GM19452 (cell line): Measurements from ENCODE around the gene LHCGR.
A peak's percentile ranks its signal among the peaks of the same experiment; 100 is the strongest.
"Not testable (repeated sequence)": the region's sequence is repeated elsewhere in the genome, so short reads cannot be mapped to it uniquely, and the experiment has no call there.

Experiments
- ATAC-seq: cut with Tn5 transposase; IDR thresholded peaks from one replicate; pipeline ENCODE4 v1.9.1; 2021; ENCODE audit not compliant: unreplicated experiment

LHCGR gene

GRCh38 chr2:48713647-48714046 lies 41.9 kb downstream of the LHCGR start:
- no peak for ATAC-seq

- ATAC-seq, result no peak
These were observed 43.4 kb downstream of the LHCGR start for GRCh38 chr2:48712151-48712550.

- no peak for ATAC-seq
These were observed 44.2 kb downstream of the LHCGR start for GRCh38 chr2:48711343-48711742.

- no peak for ATAC-seq
These were observed 46.2 kb downstream of the LHCGR start for GRCh38 chr2:48709096-48710034.

GRCh38 chr2:48707466-48707865 lies 48.1 kb downstream of the LHCGR start:
- no peak for ATAC-seq

- ATAC-seq, result not testable (repeated sequence)
These were observed 51.9 kb downstream of the LHCGR start for GRCh38 chr2:48703621-48704020.

GRCh38 chr2:48699348-48699930 lies 56.1 kb downstream of the LHCGR start:
- no peak for ATAC-seq

- no peak for ATAC-seq
These were observed 58.6 kb downstream of the LHCGR start for GRCh38 chr2:48696881-48697280.

GRCh38 chr2:48695991-48696390 lies 59.5 kb downstream of the LHCGR start:
- no peak for ATAC-seq

- ATAC-seq, result no peak
These were observed 61.4 kb downstream of the LHCGR start for GRCh38 chr2:48694149-48694548.

- ATAC-seq, result no peak
These were observed 61.9 kb downstream of the LHCGR start for GRCh38 chr2:48693645-48694044.

GRCh38 chr2:48693066-48693465 lies 62.5 kb downstream of the LHCGR start:
- ATAC-seq, result no peak

- no peak for ATAC-seq
These were observed 63.4 kb downstream of the LHCGR start for GRCh38 chr2:48691935-48692691.

- ATAC-seq, result no peak
These were observed 70.4 kb downstream of the LHCGR start for GRCh38 chr2:48685126-48685525.

GRCh38 chr2:48677450-48677849 lies 78.1 kb downstream of the LHCGR start:
- ATAC-seq, result no peak

- no peak for ATAC-seq
These were observed 80.6 kb downstream of the LHCGR start for GRCh38 chr2:48674933-48675332.

- no peak for ATAC-seq
These were observed 81.9 kb downstream of the LHCGR start for GRCh38 chr2:48673581-48673980.

- ATAC-seq, result peak; percentile 83
These were observed 86.5 kb downstream of the LHCGR start for GRCh38 chr2:48668992-48669391.

GRCh38 chr2:48651158-48651790 lies 104.2 kb downstream of the LHCGR start:
- no peak for ATAC-seq

- no peak for ATAC-seq
These were observed 117.3 kb downstream of the LHCGR start for GRCh38 chr2:48638261-48638660.
